Colonic mucosa (tissue), 4 donors: Measurements from ENCODE around the gene LIN28A. TPM values are rescaled to one million over a fixed set of nuclear protein-coding genes. Genes with fewer than 3 reads are reported as not detected.

Experiments used
- DNase-seq: peaks from one replicate; pipeline ENCODE4 v3.0.0-alpha.2; 2020
- H3K27ac ChIP-seq: fragments of 200-600 bp; one replicate; pipeline ENCODE4 v1.8.0; 2021
- H3K27me3 ChIP-seq: fragments of 200-600 bp; one replicate; pipeline ENCODE4 v1.8.0; 2021
- H3K36me3 ChIP-seq: fragments of 200-600 bp; one replicate; pipeline ENCODE4 v1.8.0; 2021
- H3K4me1 ChIP-seq: fragments of 200-600 bp; one replicate; pipeline ENCODE4 v1.8.0; 2021; ENCODE audit warnings: mild to moderate bottlenecking
- H3K4me3 ChIP-seq: fragments of 200-600 bp; one replicate; pipeline ENCODE4 v1.8.0; 2021
- H3K9ac ChIP-seq, 2 donors: one replicate each; pipeline ENCODE4 v1.7.0; 2013; ENCODE audit warnings: control low read depth in 2 of 2, low read depth in 2 of 2, low read length in 2 of 2
- H3K9me3 ChIP-seq: fragments of 200-600 bp; one replicate; pipeline ENCODE4 v1.8.0; 2021
- CTCF ChIP-seq: fragments of 200-600 bp; IDR thresholded peaks from one replicate; pipeline ENCODE4 v1.8.0; 2022; ENCODE audit warnings: antibody characterized with exemption, mild to moderate bottlenecking
- intact Hi-C: fragments of 100-400 bp; cut with DNase I; formaldehyde crosslinking; loops from one replicate; pipeline ENCODE4 v1.14.1; 2022
- total RNA-seq, 2 donors: library from RNA; stranded (reverse); fragmentation: NEBNext Ultra II Directional in 1 of 2; extraction: Animal tissue kit (Norgen Biotek cat#: 25700) in 1 of 2; gene quantifications; one replicate each; pipeline ENCODE4 v1.2.1, GENCODE V29; 2021
- donor health status: healthy.
- donor health status: DM: no; HTN: no; CAD: no.
- donor health status: DM: no; HTN: no; CAD: no.

Gene LIN28A
- total RNA-seq, 2 donors from 2014 or later, result 1.4 TPM; not detected in 1

- Histone ChIP-seq H3K27me3 (peaks cover 17% of the 10 kb centered on the region), H3K4me3 (no peak overlapping the region), H3K36me3 (no peaks in the 10 kb centered on the region), H3K27ac (no peak overlapping the region), H3K9me3 (no peaks in the 10 kb centered on the region), H3K9ac (no peak overlapping the region), H3K4me1 (peaks cover 9% of the 10 kb centered on the region)
- DNase-seq, result no peak
- intact Hi-C loops, result loop anchor here (2.0 to 5.0 kb wide), 2 partner anchors 43 to 80 kb away; no protein-coding TSS in a partner anchor
- TF ChIP-seq CTCF, result no peak
Measured at GRCh38 chr1:26364956-26365355, 45.7 kb upstream of the LIN28A start.

GRCh38 chr1:26367441-26367840 is 43.2 kb upstream of the LIN28A start:
- no peak for DNase-seq
- intact Hi-C loops, result no loop called here
- Histone ChIP-seq H3K4me1 (no peaks in the 10 kb centered on the region), H3K36me3 (no peaks in the 10 kb centered on the region), H3K9me3 (no peaks in the 10 kb centered on the region), H3K4me3 (no peak overlapping the region), H3K27ac (no peak overlapping the region), H3K9ac (no peak overlapping the region), H3K27me3 (no peaks in the 10 kb centered on the region)
- TF ChIP-seq CTCF, result no peak

- intact Hi-C loops, result no loop called here
- H3K27ac ChIP-seq, result no peak overlapping the region
- no peak for TF ChIP-seq CTCF
Measured at GRCh38 chr1:26368006-26368405, 42.6 kb upstream of the LIN28A start.

GRCh38 chr1:26368486-26368885 is 42.1 kb upstream of the LIN28A start:
- no peak for DNase-seq
- H3K27me3 ChIP-seq, result no peaks in the 10 kb centered on the region
- intact Hi-C loops, result no loop called here

More at GRCh38 chr1:26368006-26368405, 42.6 kb upstream of the LIN28A start:
- Histone ChIP-seq H3K36me3 (no peaks in the 10 kb centered on the region), H3K27me3 (no peaks in the 10 kb centered on the region), H3K9ac (no peak overlapping the region), H3K9me3 (no peaks in the 10 kb centered on the region), H3K4me3 (no peak overlapping the region), H3K4me1 (no peaks in the 10 kb centered on the region)
- DNase-seq, result no peak

GRCh38 chr1:26370591-26371382 is 39.8 kb upstream of the LIN28A start:
- intact Hi-C loops, result no loop called here
- Histone ChIP-seq H3K4me3 (no peak overlapping the region), H3K36me3 (no peaks in the 10 kb centered on the region), H3K9me3 (no peaks in the 10 kb centered on the region), H3K9ac (no peak overlapping the region), H3K4me1 (no peaks in the 10 kb centered on the region), H3K27ac (no peak overlapping the region), H3K27me3 (no peaks in the 10 kb centered on the region)
- no peak for DNase-seq
- TF ChIP-seq CTCF, result no peak

More at GRCh38 chr1:26368486-26368885, 42.1 kb upstream of the LIN28A start:
- Histone ChIP-seq H3K36me3 (no peaks in the 10 kb centered on the region), H3K4me3 (no peak overlapping the region), H3K4me1 (no peaks in the 10 kb centered on the region), H3K9me3 (no peaks in the 10 kb centered on the region), H3K27ac (no peak overlapping the region), H3K9ac (no peak overlapping the region)
- TF ChIP-seq CTCF, result no peak
